Posterior cingulate gyrus (tissue), 11 donors: Measurements from ENCODE around the gene SPC24.
"Not testable (repeated sequence)": the region's sequence is repeated elsewhere in the genome, so short reads cannot be mapped to it uniquely, and the experiment has no call there.

Source experiments
- DNase-seq, 10 donors: peaks; one replicate each; pipeline versions ENCODE4 v3.0.0 to v3.0.0-alpha.2; 2020 to 2021; ENCODE audit warnings: mixed read lengths in 3 of 10
- intact Hi-C: fragments of 100-400 bp; cut with DNase I; formaldehyde crosslinking; loops from one replicate; pipeline ENCODE4 v1.15.1; 2023

The SPC24 gene

GRCh38 chr19:11136400-11137101 lies 19.0 kb downstream of the SPC24 start:
- intact Hi-C loops: loop anchor here (10.0 kb wide), 2 partner anchors 192 to 308 kb away; no protein-coding TSS in a partner anchor

GRCh38 chr19:11131471-11131870 lies 24.1 kb downstream of the SPC24 start:
- intact Hi-C loops: loop anchor here (5.0 to 10.0 kb wide), 3 partner anchors 94 to 313 kb away; no protein-coding TSS in a partner anchor
- no peak for DNase-seq

More at GRCh38 chr19:11136400-11137101, 19.0 kb downstream of the SPC24 start:
- no peak for DNase-seq

GRCh38 chr19:11130824-11131455 lies 24.6 kb downstream of the SPC24 start:
- intact Hi-C loops: loop anchor here (5.0 to 10.0 kb wide), 3 partner anchors 94 to 314 kb away; no protein-coding TSS in a partner anchor
- DNase-seq: peak; percentile 33 to 96 (median 77)

DNA sequence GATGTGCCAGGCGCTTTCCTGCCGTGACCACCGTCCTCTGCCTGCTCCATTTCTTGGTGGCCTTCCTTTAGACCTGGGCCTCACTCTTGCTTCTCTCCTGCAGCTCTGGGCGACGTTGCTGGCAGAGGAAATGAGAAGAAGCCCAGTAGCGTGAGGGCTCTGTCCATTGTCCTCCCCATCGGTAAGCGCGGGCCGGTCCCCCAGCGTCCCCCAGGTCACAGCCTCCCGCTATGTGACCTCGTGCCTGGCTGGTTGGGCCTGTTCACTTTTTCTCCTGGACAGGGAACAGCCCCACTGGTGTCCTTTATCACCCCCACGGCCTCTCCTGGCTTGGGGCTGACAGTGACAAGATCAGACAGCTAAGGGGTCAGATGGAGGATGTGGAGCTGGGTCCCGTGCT lies 27.7 kb downstream of the SPC24 start:
- intact Hi-C loops: no loop called here

GRCh38 chr19:11125994-11126685 lies 29.4 kb downstream of the SPC24 start:
- intact Hi-C loops: no loop called here
- peak; percentile 43 to 95 (median 79) for DNase-seq

More for the DNA sequence above, 27.7 kb downstream of the SPC24 start:
- no peak for DNase-seq

GRCh38 chr19:11124157-11124556 lies 31.4 kb downstream of the SPC24 start:
- intact Hi-C loops: not testable (repeated sequence)

GRCh38 chr19:11123114-11123513 lies 32.5 kb downstream of the SPC24 start:
- DNase-seq: no peak
- intact Hi-C loops: no loop called here

More at GRCh38 chr19:11124157-11124556, 31.4 kb downstream of the SPC24 start:
- not testable (repeated sequence) for DNase-seq

DNA sequence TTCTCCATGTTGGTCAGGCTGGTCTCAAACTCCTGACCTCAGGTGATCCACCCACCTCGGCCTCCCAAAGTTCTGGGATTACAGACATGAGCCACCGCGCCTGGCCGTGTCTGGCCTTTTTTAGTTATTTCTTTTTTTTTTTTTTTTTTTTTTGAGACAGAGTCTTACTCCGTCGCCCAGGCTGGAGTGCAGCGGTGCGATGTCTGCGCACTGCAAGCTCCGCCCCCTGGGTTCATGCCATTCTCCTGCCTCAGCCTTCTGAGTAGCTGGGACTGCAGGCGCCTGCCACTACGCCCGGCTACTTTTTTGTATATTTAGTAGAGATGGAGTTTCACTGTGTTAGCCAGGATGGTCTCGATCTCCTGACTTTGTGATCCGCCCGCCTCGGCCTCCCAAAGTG lies 33.6 kb downstream of the SPC24 start:
- intact Hi-C loops, DNase-seq: not testable (repeated sequence)

DNA sequence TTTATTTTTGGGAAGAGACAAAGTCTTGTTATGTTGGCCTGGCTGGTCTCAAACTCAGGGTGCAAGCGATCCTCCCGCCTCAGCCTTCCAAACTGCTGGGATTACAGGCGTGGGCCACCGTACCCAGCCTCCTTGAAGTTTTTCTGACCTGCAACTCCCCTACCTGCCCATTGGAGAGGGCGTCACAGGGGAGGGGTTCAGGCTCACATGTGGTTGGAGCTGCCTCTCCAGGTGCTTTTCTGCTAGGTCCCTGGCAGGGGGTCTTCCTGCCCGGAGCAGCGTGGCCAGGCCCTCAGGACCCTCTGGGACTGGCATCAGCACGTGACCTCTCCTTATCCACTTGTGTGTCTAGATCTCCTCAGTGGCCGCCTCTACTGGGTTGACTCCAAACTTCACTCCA lies 39.1 kb downstream of the SPC24 start:
- DNase-seq: no peak
- intact Hi-C loops: no loop called here

GRCh38 chr19:11115895-11116446 lies 39.6 kb downstream of the SPC24 start:
- DNase-seq: peak in 3 of 10 donors; percentile 25 to 36 (median 27)
- intact Hi-C loops: no loop called here

DNA sequence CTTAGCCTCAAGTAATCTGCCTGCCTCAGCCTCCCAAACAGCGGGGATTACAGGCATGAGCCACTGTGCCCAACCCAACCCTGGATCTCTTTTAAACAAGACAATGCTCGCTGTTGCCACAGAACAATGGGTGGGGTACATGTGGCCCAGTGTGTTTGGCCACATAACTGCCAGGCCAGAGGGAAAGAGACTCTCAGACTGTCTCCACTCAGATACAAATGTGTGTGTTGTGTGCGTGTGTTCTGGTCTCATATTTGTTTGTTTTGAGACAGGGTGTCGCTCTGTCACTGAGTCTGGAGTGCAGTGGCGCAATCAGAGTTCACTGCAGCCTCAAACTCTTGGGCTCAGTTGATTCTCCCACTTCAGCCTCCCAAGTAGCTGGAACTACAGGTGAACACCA lies 40.5 kb downstream of the SPC24 start:
- DNase-seq: no peak
- intact Hi-C loops: no loop called here

- no peak for DNase-seq
- intact Hi-C loops: no loop called here
Observed at GRCh38 chr19:11113140-11113708, 42.4 kb downstream of the SPC24 start.

DNA sequence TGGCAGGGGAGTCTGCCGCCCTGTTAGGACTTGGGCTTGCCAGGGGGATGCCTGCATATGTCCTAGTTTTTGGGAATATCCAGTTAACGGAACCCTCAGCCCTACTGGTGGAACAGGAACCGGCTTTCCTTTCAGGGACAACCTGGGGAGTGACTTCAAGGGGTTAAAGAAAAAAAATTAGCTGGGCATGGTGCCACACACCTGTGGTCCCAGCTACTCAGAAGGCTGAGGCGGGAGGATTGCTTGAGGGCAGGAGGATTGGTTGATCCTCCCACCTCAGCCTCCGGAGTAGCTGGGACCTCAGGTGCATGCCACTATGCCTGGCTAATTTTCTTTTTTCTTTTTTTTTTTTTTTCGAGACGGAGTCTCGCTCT lies 43.8 kb downstream of the SPC24 start:
- intact Hi-C loops: no loop called here
- DNase-seq: no peak

- intact Hi-C loops: no loop called here
- DNase-seq: no peak
Observed at GRCh38 chr19:11111117-11111770, 44.3 kb downstream of the SPC24 start.

- DNase-seq: no peak
- intact Hi-C loops: no loop called here
Observed at GRCh38 chr19:11108746-11109145, 46.8 kb downstream of the SPC24 start.

DNA sequence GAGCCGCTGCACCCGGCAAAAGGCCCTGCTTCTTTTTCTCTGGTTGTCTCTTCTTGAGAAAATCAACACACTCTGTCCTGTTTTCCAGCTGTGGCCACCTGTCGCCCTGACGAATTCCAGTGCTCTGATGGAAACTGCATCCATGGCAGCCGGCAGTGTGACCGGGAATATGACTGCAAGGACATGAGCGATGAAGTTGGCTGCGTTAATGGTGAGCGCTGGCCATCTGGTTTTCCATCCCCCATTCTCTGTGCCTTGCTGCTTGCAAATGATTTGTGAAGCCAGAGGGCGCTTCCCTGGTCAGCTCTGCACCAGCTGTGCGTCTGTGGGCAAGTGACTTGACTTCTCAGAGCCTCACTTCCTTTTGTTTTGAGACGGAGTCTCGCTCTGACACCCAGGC lies 49.1 kb downstream of the SPC24 start:
- DNase-seq: no peak
- intact Hi-C loops: no loop called here

DNA sequence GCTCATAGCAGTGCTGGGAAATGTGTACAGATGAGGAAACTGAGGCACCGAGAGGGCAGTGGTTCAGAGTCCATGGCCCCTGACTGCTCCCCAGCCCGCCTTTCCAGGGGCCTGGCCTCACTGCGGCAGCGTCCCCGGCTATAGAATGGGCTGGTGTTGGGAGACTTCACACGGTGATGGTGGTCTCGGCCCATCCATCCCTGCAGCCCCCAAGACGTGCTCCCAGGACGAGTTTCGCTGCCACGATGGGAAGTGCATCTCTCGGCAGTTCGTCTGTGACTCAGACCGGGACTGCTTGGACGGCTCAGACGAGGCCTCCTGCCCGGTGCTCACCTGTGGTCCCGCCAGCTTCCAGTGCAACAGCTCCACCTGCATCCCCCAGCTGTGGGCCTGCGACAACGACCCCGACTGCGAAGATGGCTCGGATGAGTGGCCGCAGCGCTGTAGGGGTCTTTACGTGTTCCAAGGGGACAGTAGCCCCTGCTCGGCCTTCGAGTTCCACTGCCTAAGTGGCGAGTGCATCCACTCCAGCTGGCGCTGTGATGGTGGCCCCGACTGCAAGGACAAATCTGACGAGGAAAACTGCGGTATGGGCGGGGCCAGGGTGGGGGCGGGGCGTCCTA lies 50.5 kb downstream of the SPC24 start:
- no peak for DNase-seq
- intact Hi-C loops: no loop called here

DNA sequence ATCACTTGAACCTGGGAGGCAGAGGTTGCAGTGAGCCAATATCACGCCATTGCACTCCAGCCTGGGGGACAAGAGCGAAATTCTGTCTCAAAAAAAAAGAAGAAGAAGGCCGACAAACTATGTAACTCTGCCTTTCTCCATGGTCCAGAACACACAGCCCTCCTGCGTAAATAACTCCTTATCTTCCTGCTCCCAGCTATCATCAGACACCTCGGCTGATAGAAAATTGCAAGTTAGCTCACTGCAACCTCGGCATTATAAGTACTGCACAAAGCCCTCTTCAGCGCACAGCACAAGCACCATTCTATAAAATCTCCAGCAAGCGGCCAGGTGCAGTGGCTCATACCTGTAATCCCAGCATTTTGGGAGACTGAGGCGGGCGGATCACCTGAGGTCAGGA lies 51.9 kb downstream of the SPC24 start:
- intact Hi-C loops, DNase-seq: not testable (repeated sequence)

- peak in 1 of 10 donors; percentile 21 for DNase-seq
- intact Hi-C loops: no loop called here
Observed at GRCh38 chr19:11102944-11103343, 52.6 kb downstream of the SPC24 start.

DNA sequence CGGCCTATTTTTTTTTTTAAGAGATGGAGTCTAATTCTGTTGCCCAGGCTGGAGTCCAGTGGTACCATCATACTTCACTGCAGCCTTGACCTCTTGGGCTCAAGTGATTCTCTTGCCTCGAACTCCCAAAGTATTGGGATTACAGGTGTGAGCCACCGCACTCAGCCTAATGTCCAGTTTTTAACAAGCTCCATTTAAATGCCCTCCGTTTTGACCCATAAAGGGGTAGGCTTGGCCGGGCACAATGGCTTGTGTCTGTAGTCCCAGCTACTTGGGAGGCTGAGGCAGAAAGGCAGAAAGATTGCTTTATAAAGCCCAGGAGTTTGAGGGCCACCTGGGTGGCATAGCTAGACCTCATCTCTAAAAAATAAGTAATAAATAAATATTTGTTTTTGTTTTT lies 54.5 kb downstream of the SPC24 start:
- no peak for DNase-seq
- intact Hi-C loops: no loop called here
